ENCODE results near the gene TPP1. TPM values are rescaled to one million over a fixed set of nuclear protein-coding genes. Genes with fewer than 3 reads are reported as not detected.

Gene TPP1
- total RNA-seq, 1 donor from 2014 or later: 50.1 TPM

DNA sequence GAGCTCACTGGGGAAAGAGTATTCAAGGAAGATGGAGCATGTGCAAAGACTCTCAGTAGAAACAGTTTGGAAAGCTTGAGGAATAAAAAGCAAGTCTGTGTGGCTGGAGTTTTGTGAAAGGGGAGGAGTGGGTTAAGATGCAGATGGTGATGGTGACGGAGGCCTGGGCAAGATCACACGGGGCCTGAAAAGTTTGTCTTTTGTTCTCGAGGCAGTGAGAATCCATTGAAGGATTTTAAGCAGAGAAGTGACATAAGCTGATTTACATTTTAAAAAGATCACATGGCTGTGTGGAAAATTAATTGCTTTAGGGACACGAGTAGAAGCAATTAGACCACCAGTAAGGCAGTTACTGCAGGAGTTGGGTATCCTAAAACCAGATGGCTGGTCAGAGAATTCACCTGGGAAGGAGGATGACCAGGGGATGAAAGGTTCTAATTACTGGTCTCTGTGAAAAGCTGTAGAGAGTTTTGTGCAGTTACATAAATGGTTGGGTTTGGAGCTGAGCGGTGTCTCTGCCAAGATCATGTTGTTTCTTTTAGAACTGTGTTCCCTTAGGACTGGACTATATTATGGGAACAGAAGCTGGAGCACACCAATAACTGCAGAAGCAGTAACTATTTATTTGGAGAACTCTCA lies 22.9 kb downstream of the TPP1 start:
- DNase-seq (ENCODE audit: low spot score in 2 of 2, unreplicated experiment in 2 of 2): no peak
- Mint-ChIP-seq H3K27me3 (ENCODE audit: low read depth) (no peaks in the 10 kb centered on the region), H3K27ac (no peak overlapping the region), H3K9me3 (no peaks in the 10 kb centered on the region), H3K4me1 (no peaks in the 10 kb centered on the region), H3K36me3 (peaks cover 15% of the 10 kb centered on the region), H3K4me3 (no peak overlapping the region)
- TF ChIP-seq, protein P1, sequence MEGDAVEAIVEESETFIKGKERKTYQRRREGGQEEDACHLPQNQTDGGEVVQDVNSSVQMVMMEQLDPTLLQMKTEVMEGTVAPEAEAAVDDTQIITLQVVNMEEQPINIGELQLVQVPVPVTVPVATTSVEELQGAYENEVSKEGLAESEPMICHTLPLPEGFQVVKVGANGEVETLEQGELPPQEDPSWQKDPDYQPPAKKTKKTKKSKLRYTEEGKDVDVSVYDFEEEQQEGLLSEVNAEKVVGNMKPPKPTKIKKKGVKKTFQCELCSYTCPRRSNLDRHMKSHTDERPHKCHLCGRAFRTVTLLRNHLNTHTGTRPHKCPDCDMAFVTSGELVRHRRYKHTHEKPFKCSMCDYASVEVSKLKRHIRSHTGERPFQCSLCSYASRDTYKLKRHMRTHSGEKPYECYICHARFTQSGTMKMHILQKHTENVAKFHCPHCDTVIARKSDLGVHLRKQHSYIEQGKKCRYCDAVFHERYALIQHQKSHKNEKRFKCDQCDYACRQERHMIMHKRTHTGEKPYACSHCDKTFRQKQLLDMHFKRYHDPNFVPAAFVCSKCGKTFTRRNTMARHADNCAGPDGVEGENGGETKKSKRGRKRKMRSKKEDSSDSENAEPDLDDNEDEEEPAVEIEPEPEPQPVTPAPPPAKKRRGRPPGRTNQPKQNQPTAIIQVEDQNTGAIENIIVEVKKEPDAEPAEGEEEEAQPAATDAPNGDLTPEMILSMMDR (IDR thresholded peaks at IDR 0.05; ENCODE audit: unreplicated experiment): no peak

DNA sequence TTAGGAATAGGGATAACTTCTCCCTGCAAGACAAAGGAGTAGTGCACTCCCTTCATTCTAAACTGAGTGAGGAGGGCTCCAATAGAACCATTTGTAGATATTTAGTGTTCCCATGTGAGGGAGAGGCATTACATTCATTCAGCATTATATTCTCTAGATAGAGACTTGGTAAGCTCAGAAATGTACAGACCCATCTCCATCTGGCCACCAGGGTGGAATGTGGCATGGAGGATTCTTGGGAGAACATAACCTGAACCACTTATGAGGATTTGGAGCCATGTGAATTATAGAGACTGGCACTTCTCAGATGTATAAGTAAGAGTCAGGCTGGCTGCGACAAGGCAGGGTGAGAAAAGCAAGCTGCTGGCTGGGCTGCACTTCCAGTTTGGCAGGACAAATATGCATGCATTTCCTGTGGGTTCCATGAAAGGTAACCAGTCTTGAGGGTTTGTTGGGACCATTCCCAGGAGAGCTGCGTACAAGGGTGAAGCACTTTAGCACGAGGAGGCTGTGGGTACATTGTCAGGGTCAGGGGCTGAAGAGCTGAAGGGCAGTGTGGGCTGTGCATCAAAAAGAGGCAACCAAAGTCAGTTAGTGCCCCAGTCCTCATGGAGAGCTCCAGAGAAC lies 25.0 kb downstream of the TPP1 start:
- Mint-ChIP-seq H3K36me3 (peaks cover 14% of the 10 kb centered on the region), H3K9me3 (no peaks in the 10 kb centered on the region), H3K27me3 (ENCODE audit: low read depth) (no peaks in the 10 kb centered on the region), H3K27ac (no peak overlapping the region), H3K4me1 (no peaks in the 10 kb centered on the region), H3K4me3 (no peak overlapping the region)
- DNase-seq (ENCODE audit: low spot score in 2 of 2, unreplicated experiment in 2 of 2): no peak
- TF ChIP-seq, protein P1 (IDR thresholded peaks at IDR 0.05; ENCODE audit: unreplicated experiment): no peak

DNA sequence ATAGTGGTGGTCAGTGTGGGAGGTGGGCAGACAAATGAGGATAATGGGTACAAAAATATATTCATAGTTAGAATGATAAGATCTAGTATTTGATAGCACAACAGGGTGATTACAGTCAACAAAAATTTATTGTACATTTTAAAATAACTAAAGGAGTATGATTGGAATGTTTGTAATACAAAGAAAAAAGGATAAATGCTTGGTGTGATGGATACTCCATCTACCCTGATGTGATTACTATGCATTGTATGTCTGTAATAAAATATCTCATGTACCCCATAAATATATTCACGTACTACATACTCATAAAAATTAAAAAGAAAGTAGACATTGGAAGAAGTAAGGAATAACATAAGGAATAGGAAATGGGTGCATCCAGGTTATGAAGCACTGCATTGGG lies 31.2 kb downstream of the TPP1 start:
- H3K27me3 Mint-ChIP-seq (ENCODE audit: low read depth): no peaks in the 10 kb centered on the region
- TF ChIP-seq, protein P1 (IDR thresholded peaks at IDR 0.05; ENCODE audit: unreplicated experiment): no peak
- peaks cover 22% of the 10 kb centered on the region for H3K36me3 Mint-ChIP-seq
- H3K4me3 Mint-ChIP-seq: no peak overlapping the region
- DNase-seq (ENCODE audit: low spot score in 2 of 2, unreplicated experiment in 2 of 2): no peak
- peaks cover 21% of the 10 kb centered on the region for H3K9me3 Mint-ChIP-seq
- no peaks in the 10 kb centered on the region for H3K4me1 Mint-ChIP-seq
- H3K27ac Mint-ChIP-seq: no peak overlapping the region

DNA sequence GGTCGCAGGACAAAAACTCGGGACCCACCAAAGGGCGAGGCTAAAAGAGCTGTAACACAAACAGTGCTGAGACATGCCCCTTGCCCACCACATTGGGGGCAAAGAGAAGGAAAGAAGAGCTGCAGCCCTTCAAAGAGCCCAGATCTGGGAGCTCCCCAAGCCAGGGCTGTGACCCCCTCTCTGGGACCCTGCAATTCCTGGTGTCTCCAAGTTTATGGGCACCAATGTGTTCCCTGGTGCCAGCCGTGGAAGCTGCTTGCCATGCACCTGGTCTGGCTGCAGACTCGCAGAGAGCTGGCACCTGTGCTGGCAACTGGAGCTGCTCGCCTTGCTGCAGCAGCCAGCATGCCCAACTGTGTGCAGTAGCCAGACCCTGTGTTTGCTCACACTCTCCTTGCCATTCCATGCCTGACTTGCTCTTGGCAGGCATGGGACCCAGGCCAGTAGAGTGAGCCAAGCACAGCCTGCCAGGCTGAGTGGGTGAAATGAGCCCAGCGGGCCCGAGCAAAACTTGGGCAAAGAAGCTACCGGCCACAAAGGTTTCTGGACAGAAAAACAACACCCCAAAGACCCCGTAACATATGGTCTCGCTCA lies 31.8 kb downstream of the TPP1 start:
- Mint-ChIP-seq H3K36me3 (peaks cover 27% of the 10 kb centered on the region), H3K4me3 (no peak overlapping the region), H3K27me3 (ENCODE audit: low read depth) (no peaks in the 10 kb centered on the region), H3K27ac (no peak overlapping the region), H3K9me3 (peaks cover 26% of the 10 kb centered on the region), H3K4me1 (no peaks in the 10 kb centered on the region)
- no peak for DNase-seq (ENCODE audit: low spot score in 2 of 2, unreplicated experiment in 2 of 2)
- TF ChIP-seq, protein P1 (IDR thresholded peaks at IDR 0.05; ENCODE audit: unreplicated experiment): no peak

DNA sequence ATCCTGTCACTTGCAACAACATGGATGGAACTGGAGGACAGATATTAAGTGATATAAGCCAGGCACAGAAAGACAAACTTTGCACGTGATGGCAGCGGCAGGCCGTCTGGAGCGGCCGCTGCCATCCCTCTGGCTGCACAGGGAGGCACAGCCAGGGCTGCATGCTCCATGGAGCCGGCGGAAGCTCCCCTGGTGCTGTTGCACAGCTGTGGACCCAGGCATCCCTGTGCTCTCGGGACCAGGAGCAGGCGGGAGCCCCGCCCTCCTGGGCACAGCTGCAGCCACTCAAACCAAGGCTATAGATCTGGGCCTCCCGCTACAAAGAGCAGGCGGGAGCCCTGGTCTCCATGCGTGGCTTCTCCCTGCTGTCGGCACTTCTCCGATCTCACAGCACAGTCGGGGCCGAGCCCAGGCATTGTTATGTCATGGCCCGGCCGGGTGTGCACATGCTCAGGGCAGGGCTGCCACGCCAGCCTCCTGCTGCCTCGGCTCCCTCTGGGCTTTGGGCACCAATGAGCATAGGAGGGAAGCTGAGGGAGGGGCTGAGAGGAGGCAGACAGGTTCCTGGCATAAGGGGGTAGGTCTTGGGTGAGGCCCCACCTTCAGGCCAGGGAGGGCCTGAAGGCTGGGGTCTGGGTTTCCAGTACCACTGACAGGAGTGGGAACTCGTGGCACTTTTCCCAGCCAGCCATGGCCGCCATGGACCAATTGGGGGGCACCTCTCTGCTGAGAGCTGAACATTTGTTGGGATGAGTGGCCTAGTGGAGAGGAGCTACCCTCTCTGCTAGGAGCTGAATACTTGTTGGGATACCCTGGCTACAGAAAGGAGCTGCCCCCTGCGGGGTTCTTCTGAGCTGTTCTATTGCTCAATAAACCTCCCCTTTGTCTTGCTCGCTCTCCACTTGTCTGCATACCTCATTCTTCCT lies 32.5 kb downstream of the TPP1 start:
- Mint-ChIP-seq H3K27me3 (ENCODE audit: low read depth) (no peaks in the 10 kb centered on the region), H3K27ac (no peak overlapping the region), H3K9me3 (peaks cover 32% of the 10 kb centered on the region), H3K4me1 (no peaks in the 10 kb centered on the region), H3K36me3 (peaks cover 33% of the 10 kb centered on the region), H3K4me3 (no peak overlapping the region)
- TF ChIP-seq, protein P1 (IDR thresholded peaks at IDR 0.05; ENCODE audit: unreplicated experiment): no peak
- DNase-seq (ENCODE audit: low spot score in 2 of 2, unreplicated experiment in 2 of 2): no peak

Data from mesothelial cell of epicardium (in vitro differentiated cells).